Measurements from ENCODE around the gene CPNE4.

DNA sequence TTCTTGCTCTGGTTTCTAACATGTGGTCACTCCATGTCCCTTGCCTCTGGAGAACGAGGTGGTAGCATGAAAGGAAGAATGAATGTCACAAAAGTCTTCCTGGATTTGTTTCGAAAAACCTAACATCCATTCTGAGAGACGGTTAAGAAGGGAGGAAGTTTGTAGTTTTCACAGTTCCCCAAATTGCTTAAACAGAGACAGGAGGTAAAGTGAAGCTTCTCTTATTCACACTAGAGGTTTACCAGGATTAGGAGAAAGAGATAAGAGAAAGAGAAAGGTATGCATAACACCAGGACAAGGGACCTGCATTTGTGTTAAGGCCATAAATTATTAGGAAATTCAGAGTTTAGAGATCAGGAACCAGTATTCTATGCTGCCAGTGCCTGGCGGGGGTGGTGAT, 228.1 kb downstream of the CPNE4 start:
- TF ChIP-seq, protein P1, sequence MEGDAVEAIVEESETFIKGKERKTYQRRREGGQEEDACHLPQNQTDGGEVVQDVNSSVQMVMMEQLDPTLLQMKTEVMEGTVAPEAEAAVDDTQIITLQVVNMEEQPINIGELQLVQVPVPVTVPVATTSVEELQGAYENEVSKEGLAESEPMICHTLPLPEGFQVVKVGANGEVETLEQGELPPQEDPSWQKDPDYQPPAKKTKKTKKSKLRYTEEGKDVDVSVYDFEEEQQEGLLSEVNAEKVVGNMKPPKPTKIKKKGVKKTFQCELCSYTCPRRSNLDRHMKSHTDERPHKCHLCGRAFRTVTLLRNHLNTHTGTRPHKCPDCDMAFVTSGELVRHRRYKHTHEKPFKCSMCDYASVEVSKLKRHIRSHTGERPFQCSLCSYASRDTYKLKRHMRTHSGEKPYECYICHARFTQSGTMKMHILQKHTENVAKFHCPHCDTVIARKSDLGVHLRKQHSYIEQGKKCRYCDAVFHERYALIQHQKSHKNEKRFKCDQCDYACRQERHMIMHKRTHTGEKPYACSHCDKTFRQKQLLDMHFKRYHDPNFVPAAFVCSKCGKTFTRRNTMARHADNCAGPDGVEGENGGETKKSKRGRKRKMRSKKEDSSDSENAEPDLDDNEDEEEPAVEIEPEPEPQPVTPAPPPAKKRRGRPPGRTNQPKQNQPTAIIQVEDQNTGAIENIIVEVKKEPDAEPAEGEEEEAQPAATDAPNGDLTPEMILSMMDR (IDR thresholded peaks at IDR 0.05) = no peak
- no peak for TF ChIP-seq POLR2A (IDR thresholded peaks at IDR 0.05)
